HG03159 (cell line): ENCODE results near the gene CCK.

Experiments used
- ATAC-seq: cut with Tn5 transposase; IDR thresholded peaks from one replicate; pipeline ENCODE4 v1.9.1; 2021; ENCODE audit warnings: mild to moderate bottlenecking, moderate library complexity; ENCODE audit not compliant: unreplicated experiment

CCK gene

DNA sequence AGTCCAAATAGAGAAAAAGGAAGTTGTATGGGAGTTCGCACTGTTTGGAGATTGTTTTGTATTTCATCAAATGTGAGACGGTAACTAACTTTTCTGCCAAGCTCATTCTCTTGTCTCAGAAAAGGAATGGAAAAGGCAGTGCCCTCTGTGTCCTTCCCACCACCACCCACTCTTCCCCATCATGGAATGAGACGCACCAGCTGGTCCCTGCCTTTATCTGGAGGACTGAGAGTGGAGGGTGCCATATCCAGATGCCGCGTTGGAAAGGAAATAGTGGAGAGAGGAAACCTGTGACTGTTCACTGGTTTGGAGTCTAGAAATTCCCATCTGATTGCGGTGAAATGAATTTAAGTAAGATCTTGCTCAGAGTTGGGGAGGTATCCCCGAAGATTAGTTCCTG, 3.7 kb upstream of the CCK start:
- ATAC-seq = no peak

DNA sequence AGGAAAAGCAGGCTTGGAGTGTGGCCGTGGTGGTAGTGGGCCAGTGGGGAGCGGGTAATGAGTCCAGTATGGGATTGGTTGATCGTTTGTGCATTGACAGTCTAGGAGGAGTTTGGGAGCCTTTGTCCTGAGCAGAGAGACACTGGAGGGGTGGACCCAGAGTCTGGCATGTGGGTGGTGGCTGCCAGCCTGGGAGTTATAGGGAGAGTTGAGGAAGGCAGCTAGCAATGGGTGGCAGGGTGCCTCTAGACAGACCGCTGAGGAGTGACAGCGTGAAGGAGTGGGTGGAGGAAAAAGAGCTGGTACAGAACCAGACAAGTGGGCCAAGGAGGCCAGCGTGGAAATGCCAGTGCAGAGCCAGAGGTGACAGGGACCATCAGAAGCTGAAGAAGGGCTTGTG, 1.9 kb upstream of the CCK start:
- no peak for ATAC-seq

DNA sequence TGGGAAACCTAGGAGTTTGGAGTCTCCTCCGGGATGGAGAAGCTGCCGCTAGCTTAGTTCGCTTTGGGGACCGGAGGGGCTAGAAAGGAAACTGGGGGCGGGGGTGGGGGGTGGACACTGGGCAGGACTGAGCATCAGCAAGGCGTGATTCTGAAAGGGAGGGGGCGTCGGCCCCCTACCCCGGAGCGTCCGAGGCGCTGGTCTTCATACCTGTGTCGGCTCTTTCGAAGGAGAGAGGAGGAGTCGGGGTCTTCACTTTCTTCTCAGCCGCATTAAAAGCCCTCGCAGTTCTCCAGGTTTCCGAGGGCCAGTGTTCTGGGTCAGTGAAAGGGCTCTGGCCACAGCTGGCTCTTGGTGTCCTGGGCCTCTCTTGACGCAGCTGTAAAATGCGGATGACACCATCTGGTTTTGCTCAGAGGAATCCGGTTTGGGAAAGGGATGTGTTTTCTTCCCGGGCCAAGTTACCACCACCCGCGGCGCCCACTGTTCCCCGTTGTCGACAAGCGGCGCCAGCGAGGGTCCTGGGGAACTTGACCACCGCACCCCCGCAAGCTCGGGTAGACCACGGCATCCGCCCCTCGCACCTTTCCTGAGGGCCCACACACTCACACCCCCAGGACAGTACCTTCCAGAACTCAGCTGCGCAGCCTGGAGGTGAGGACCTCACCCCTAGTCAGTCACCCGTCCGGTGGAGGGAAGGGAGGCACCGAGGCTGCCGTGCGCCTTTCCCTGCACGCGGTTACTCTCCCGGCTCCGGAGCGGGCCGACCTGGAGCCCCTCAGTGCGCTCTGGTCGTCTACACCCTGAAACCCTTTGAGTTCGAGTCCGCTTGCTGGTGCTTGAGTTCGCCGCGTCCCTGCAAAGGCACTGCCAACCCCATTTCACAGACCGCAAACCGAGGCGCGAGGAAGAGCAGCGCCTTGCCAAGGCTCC, 660 bp downstream of the CCK start:
- ATAC-seq = no peak

- ATAC-seq = no peak
Observed at GRCh38 chr3:42264399-42265058, 1.5 kb downstream of the CCK start.

- ATAC-seq = no peak
Observed at GRCh38 chr3:42263354-42264346, 2.3 kb downstream of the CCK start.

GRCh38 chr3:42262525-42262924, 3.5 kb downstream of the CCK start:
- no peak for ATAC-seq

- no peak for ATAC-seq
Observed at GRCh38 chr3:42257007-42257406, 9.0 kb downstream of the CCK start.

GRCh38 chr3:42256135-42256819, 9.7 kb downstream of the CCK start:
- no peak for ATAC-seq

- ATAC-seq = no peak
Observed at GRCh38 chr3:42254566-42254965, 11.4 kb downstream of the CCK start.

GRCh38 chr3:42250761-42251160, 15.2 kb downstream of the CCK start:
- ATAC-seq = no peak

GRCh38 chr3:42247576-42248027, 18.4 kb downstream of the CCK start:
- no peak for ATAC-seq

GRCh38 chr3:42246091-42246490, 19.9 kb downstream of the CCK start:
- no peak for ATAC-seq

- ATAC-seq = no peak
Observed at GRCh38 chr3:42236611-42237010, 29.4 kb downstream of the CCK start.

DNA sequence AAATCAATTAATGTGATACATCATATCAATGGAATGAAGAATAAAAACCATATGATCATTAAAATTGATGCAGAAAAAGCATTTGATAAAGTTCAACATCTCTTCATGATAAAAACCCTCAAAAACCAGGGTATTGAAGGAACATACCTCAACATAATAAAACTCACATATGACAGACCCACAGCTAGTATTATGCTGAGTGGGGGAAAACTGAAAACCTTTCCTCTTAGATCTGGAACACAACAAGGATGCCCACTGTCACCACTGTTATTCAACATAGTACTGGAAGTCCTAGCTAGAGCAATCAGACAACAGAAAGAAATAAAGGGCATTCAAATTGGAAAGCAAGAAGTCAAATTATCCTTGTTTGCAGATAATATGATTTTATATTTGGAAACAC, 30.5 kb downstream of the CCK start:
- no peak for ATAC-seq

- ATAC-seq = no peak
Observed at GRCh38 chr3:42230860-42231259, 35.1 kb downstream of the CCK start.

DNA sequence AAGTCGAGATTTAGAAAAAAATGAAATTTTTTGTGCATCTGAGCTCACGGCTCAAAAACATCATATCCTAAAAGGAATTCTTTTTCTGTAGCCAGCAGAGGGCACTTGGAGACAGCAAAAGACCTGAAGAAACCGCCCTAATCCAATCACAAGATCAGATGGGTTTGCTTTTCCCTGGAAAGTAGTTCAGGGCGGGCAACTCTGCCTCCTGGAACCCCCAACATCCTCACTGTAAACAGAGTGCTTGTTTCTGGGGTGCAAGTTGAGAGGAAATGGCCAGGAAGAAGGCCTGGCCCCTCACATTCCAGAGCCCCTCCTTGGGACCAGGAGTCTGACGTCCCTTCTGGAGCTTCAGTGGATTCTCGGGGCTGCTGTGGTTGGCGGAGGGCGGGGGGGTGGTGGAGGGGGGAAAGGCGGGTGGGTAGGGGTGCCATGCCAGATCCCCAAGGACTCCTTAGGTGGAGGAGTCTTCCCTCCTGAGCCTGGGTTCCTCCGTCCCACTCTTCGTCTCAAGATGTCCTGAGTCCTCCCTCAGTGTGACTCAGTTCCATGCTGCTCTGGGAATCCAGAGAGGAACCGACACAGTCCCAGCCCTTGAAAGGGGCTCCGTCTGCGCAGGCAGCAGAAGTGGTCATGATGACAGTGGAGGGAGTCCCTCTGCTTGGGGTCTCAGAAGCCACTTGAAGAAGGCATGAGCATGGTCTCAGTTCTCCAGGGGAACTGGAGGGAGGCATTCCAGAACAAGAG, 35.9 kb downstream of the CCK start:
- ATAC-seq = no peak

GRCh38 chr3:42229266-42229941, 36.6 kb downstream of the CCK start:
- no peak for ATAC-seq

- no peak for ATAC-seq
Observed at GRCh38 chr3:42228796-42229195, 37.2 kb downstream of the CCK start.
